OCI-LY1 (cell line): ENCODE data around the gene HS3ST3B1.

Source experiments
- H2AFZ ChIP-seq: fragments of 200-600 bp; sonication (generic), shearing (Covaris generic); 2 replicates; pipeline ENCODE4 v1.6.0; 2014; ENCODE audit warnings: antibody characterized with exemption, mild to moderate bottlenecking, low read length
- H3F3A ChIP-seq: fragments of 200-600 bp; sonication (generic), shearing (Covaris generic); 2 replicates; pipeline ENCODE4 v1.6.0; 2014; ENCODE audit warnings: mild to moderate bottlenecking, antibody characterized with exemption, low read length, moderate library complexity; ENCODE audit not compliant: insufficient read depth
- H3K27ac ChIP-seq: fragments of 200-600 bp; sonication (generic); 2 replicates; pipeline ENCODE4 v1.5.1; 2014; ENCODE audit warnings: low read length, mixed run types, mild to moderate bottlenecking, low read depth; ENCODE audit not compliant: poor library complexity, severe bottlenecking
- H3K27me3 ChIP-seq: fragments of 200-600 bp; sonication (generic); 2 replicates; pipeline ENCODE4 v1.6.0; 2014; ENCODE audit warnings: antibody characterized with exemption, mild to moderate bottlenecking, low read length, moderate library complexity; ENCODE audit not compliant: insufficient read depth
- H3K36me3 ChIP-seq: fragments of 200-600 bp; sonication (generic); 2 replicates; pipeline ENCODE4 v1.6.1; 2014; ENCODE audit warnings: mild to moderate bottlenecking, antibody characterized with exemption, low read length, moderate library complexity, mixed read lengths; ENCODE audit not compliant: insufficient read depth
- H3K4me1 ChIP-seq: fragments of 200-600 bp; sonication (generic); 2 replicates; pipeline ENCODE4 v1.5.1; 2014; ENCODE audit warnings: mild to moderate bottlenecking, low read length, moderate library complexity; ENCODE audit not compliant: insufficient read depth, severe bottlenecking
- H3K4me2 ChIP-seq: fragments of 200-600 bp; sonication (generic), shearing (Covaris generic); 2 replicates; pipeline ENCODE4 v1.6.1; 2014; ENCODE audit warnings: low read length
- H3K4me3 ChIP-seq: fragments of 200-600 bp; sonication (generic); 2 replicates; pipeline ENCODE4 v1.5.1; 2014; ENCODE audit warnings: low read length, low read depth, mild to moderate bottlenecking, mixed read lengths; ENCODE audit not compliant: poor library complexity, severe bottlenecking
- H3K79me2 ChIP-seq: fragments of 200-600 bp; shearing (Covaris generic); 2 replicates; pipeline ENCODE4 v1.6.1; 2016; ENCODE audit warnings: mixed run types, low read length, mixed read lengths; ENCODE audit not compliant: insufficient read depth
- H3K9ac ChIP-seq: fragments of 200-600 bp; sonication (generic), shearing (Covaris generic); 2 replicates; pipeline ENCODE4 v1.6.1; 2014; ENCODE audit warnings: mild to moderate bottlenecking, low read length, mixed read lengths
- H3K9me2 ChIP-seq: fragments of 200-600 bp; sonication (generic), shearing (Covaris generic); 2 replicates; pipeline ENCODE4 v1.6.1; 2014; ENCODE audit warnings: low read depth, mild to moderate bottlenecking, low read length, mixed read lengths
- H3K9me3 ChIP-seq: fragments of 200-600 bp; shearing (Covaris generic); 2 replicates; pipeline ENCODE4 v1.6.1; 2014; ENCODE audit warnings: low read length, mixed read lengths
- H4K20me1 ChIP-seq: fragments of 200-600 bp; sonication (generic), shearing (Covaris generic); 2 replicates; pipeline ENCODE4 v1.6.0; 2016; ENCODE audit warnings: mild to moderate bottlenecking, low read length; ENCODE audit not compliant: insufficient read depth
- EZH2 ChIP-seq: fragments of 200-600 bp; sonication (generic), shearing (Covaris generic); IDR thresholded peaks from 2 replicates; pipeline ENCODE4 v1.8.0; 2017; ENCODE audit warnings: borderline replicate concordance, mixed run types, mild to moderate bottlenecking, antibody characterized with exemption, low read length, moderate library complexity, mixed read lengths
- TF ChIP-seq, protein P1 (sequence below): fragments of 200-600 bp; sonication (generic), shearing (Covaris generic); IDR thresholded peaks from 2 replicates; pipeline ENCODE4 v1.5.1; 2017; ENCODE audit warnings: mild to moderate bottlenecking, antibody characterized with exemption, low read length, moderate library complexity, mixed read lengths

HS3ST3B1 gene

DNA sequence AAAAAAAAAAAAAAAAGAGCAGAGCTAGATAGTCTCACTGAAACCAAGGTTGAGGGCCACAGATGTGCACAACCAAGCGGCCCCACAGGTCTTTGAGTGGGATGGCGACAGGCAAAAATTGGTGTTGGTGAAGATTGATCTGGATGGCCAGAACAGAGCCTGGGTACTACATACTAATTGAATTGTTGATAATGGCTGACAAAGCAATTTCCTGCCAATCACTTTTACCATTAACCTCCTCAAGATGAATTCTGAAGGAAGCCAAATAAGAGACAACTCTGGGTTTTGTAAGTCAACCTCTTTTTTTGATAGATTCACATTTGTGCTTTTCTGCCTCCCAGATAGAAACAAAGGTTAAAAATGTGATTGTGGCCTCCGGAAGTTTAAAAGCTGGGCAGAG lies 19.4 kb upstream of the HS3ST3B1 start:
- Histone ChIP-seq H3K27me3 (peaks cover 5% of the 10 kb centered on the region; the same call in 1 of the 2 replicates), H3K9ac (no peak overlapping the region)

GRCh38 chr17:14282726-14283125 lies 18.2 kb upstream of the HS3ST3B1 start:
- TF ChIP-seq, protein P1, sequence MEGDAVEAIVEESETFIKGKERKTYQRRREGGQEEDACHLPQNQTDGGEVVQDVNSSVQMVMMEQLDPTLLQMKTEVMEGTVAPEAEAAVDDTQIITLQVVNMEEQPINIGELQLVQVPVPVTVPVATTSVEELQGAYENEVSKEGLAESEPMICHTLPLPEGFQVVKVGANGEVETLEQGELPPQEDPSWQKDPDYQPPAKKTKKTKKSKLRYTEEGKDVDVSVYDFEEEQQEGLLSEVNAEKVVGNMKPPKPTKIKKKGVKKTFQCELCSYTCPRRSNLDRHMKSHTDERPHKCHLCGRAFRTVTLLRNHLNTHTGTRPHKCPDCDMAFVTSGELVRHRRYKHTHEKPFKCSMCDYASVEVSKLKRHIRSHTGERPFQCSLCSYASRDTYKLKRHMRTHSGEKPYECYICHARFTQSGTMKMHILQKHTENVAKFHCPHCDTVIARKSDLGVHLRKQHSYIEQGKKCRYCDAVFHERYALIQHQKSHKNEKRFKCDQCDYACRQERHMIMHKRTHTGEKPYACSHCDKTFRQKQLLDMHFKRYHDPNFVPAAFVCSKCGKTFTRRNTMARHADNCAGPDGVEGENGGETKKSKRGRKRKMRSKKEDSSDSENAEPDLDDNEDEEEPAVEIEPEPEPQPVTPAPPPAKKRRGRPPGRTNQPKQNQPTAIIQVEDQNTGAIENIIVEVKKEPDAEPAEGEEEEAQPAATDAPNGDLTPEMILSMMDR: no peak
- no peaks in the 10 kb centered on the region for H3K4me1 ChIP-seq
- H3K9ac ChIP-seq: no peak overlapping the region
- no peak overlapping the region for H3K4me3 ChIP-seq
- H3F3A ChIP-seq: no peaks in the 10 kb centered on the region
- H2AFZ ChIP-seq: no peak overlapping the region
- H3K36me3 ChIP-seq: no peaks in the 10 kb centered on the region
- no peaks in the 10 kb centered on the region for H3K9me3 ChIP-seq
- H3K27ac ChIP-seq: no peak overlapping the region
- no peaks in the 10 kb centered on the region for H3K9me2 ChIP-seq
- H3K79me2 ChIP-seq: no peaks in the 10 kb centered on the region
- peaks cover 5% of the 10 kb centered on the region; the same call in 1 of the 2 replicates for H3K27me3 ChIP-seq
- no peak overlapping the region for H3K4me2 ChIP-seq
- no peaks in the 10 kb centered on the region for H4K20me1 ChIP-seq

More for the DNA sequence above, 19.4 kb upstream of the HS3ST3B1 start:
- Histone ChIP-seq H3K27ac (no peak overlapping the region), H3K79me2 (no peaks in the 10 kb centered on the region), H3K9me3 (no peaks in the 10 kb centered on the region), H3K9me2 (no peaks in the 10 kb centered on the region), H3K4me3 (no peak overlapping the region), H2AFZ (no peak overlapping the region), H3F3A (no peaks in the 10 kb centered on the region), H3K4me2 (no peak overlapping the region), H3K36me3 (no peaks in the 10 kb centered on the region), H3K4me1 (no peaks in the 10 kb centered on the region), H4K20me1 (no peaks in the 10 kb centered on the region)
- no peak for TF ChIP-seq EZH2
- TF ChIP-seq, protein P1: no peak

DNA sequence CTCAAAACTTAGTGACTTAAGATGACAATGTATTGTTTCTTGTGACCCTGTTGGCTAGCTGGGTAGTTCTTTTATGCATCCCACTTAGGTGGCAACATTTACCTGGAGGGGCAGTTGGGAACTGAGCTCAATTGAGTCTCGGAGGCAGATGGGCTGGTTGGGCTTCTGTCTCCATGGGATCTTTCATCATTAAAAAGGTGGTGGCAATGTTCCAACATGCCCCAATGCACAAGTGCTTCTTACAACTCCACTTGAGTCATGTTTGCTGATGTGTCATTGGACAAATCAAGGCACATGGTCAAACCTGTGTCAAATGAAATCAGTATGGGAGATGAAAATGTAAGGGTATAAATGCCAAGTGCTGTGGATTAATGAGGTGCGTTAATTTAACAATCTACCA lies 11.7 kb upstream of the HS3ST3B1 start:
- no peaks in the 10 kb centered on the region for H3K9me3 ChIP-seq
- no peaks in the 10 kb centered on the region for H3K79me2 ChIP-seq
- H3K9ac ChIP-seq: no peak overlapping the region
- no peaks in the 10 kb centered on the region for H3K9me2 ChIP-seq
- no peak overlapping the region for H2AFZ ChIP-seq
- no peaks in the 10 kb centered on the region for H3K36me3 ChIP-seq
- H3K27ac ChIP-seq: no peak overlapping the region
- no peaks in the 10 kb centered on the region for H3F3A ChIP-seq
- H3K4me3 ChIP-seq: no peak overlapping the region
- no peaks in the 10 kb centered on the region for H3K4me1 ChIP-seq
- peaks cover 9% of the 10 kb centered on the region; the same call in 1 of the 2 replicates for H3K27me3 ChIP-seq
- TF ChIP-seq EZH2: no peak
- TF ChIP-seq, protein P1: no peak
- H3K4me2 ChIP-seq: no peak overlapping the region
- H4K20me1 ChIP-seq: no peaks in the 10 kb centered on the region
